ENCODE data around the gene GALNS.

DNA sequence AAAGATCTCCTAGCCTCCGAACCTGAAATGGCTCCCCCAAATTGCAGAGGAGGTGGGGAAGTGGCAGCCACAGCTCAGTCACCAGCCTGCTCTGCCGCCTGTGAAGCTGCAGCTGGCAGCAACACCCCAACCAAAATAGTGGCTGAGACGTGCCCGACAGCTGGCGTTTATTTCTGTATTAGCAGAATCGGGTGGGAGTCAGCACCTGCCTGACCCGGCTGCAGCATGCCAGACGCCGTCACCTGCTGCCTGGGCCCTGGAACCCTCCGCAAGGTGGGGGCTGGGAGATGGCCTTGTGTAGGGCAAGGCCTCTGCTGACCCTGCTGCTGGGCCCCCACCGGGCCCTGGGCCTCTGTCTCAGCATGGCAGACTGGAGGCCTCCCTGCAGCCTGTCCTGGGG lies 27.2 kb upstream of the GALNS start:
- TF ChIP-seq, protein P1, sequence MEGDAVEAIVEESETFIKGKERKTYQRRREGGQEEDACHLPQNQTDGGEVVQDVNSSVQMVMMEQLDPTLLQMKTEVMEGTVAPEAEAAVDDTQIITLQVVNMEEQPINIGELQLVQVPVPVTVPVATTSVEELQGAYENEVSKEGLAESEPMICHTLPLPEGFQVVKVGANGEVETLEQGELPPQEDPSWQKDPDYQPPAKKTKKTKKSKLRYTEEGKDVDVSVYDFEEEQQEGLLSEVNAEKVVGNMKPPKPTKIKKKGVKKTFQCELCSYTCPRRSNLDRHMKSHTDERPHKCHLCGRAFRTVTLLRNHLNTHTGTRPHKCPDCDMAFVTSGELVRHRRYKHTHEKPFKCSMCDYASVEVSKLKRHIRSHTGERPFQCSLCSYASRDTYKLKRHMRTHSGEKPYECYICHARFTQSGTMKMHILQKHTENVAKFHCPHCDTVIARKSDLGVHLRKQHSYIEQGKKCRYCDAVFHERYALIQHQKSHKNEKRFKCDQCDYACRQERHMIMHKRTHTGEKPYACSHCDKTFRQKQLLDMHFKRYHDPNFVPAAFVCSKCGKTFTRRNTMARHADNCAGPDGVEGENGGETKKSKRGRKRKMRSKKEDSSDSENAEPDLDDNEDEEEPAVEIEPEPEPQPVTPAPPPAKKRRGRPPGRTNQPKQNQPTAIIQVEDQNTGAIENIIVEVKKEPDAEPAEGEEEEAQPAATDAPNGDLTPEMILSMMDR (IDR thresholded peaks at IDR 0.05): no peak
- no peak for TF ChIP-seq POLR2A (IDR thresholded peaks at IDR 0.05)

Measured in heart left ventricle (tissue), 13 donors.